GM12891 (cell line): ENCODE data around the gene EIF3J.

ENCODE experiments used
- POLR2A ChIP-seq: IDR thresholded peaks from 2 replicates; pipeline ENCODE4 v1.6.1; 2011; ENCODE audit warnings: low read depth, low read length, control low read depth
- POLR2AphosphoS5 ChIP-seq: IDR thresholded peaks from 2 replicates; pipeline ENCODE4 v1.6.1; 2011; ENCODE audit warnings: low read depth, low read length, control low read depth
- SPI1 ChIP-seq: IDR thresholded peaks from 2 replicates; pipeline ENCODE4 v1.6.1; 2011; ENCODE audit warnings: low read depth, low read length, control low read depth
- TAF1 ChIP-seq: IDR thresholded peaks from 2 replicates; pipeline ENCODE4 v1.6.1; 2011; ENCODE audit warnings: low read depth, low read length, control low read depth

GRCh38 chr15:44537735-44538240, 841 bp downstream of the EIF3J start:
- no peak for TF ChIP-seq POLR2AphosphoS5
- no peak for TF ChIP-seq POLR2A
- TF ChIP-seq TAF1: no peak
- no peak for TF ChIP-seq SPI1
